Keratinocyte (primary cell): ENCODE measurements around the gene HIVEP1.

Source experiments
- CTCF ChIP-seq, 3 experiments: IDR thresholded peaks in 1 of 3; conservative IDR thresholded peaks in 1 of 3; optimal IDR thresholded peaks in 1 of 3; 2 replicates in 2 of 3; 3 replicates in 1 of 3; pipeline versions ENCODE3 to v1.5.1; 2011; ENCODE audit warnings: low read length in 3 of 3, mild to moderate bottlenecking in 3 of 3, moderate library complexity in 2 of 3, control low read depth in 1 of 3, inconsistent platforms in 1 of 3; ENCODE audit not compliant: insufficient read depth in 2 of 3; ENCODE audit errors: extremely low read depth in 1 of 3
- EZH2 ChIP-seq: IDR thresholded peaks from one replicate; pipeline ENCODE4 v1.6.1; 2012; ENCODE audit warnings: inconsistent platforms, mild to moderate bottlenecking, low read length, moderate library complexity

- no peak for TF ChIP-seq CTCF (optimal IDR thresholded peaks at IDR 0.05 in 1 of 3, IDR thresholded peaks at IDR 0.05 in 1 of 3, conservative IDR thresholded peaks at IDR 0.05 in 1 of 3; ENCODE audit: extremely low read depth in 1 of 3, insufficient read depth in 2 of 3, low read length in 3 of 3)
- no peak for TF ChIP-seq EZH2
These were observed 69.7 kb downstream of the HIVEP1 start for GRCh38 chr6:12081771-12082170.
